HG02588 (cell line): ENCODE data around the gene PLA2G12B.

ENCODE experiments used
- ATAC-seq: cut with Tn5 transposase; IDR thresholded peaks from one replicate; pipeline ENCODE4 v1.9.1; 2021; ENCODE audit warnings: mild to moderate bottlenecking, moderate library complexity; ENCODE audit not compliant: unreplicated experiment

PLA2G12B gene

DNA sequence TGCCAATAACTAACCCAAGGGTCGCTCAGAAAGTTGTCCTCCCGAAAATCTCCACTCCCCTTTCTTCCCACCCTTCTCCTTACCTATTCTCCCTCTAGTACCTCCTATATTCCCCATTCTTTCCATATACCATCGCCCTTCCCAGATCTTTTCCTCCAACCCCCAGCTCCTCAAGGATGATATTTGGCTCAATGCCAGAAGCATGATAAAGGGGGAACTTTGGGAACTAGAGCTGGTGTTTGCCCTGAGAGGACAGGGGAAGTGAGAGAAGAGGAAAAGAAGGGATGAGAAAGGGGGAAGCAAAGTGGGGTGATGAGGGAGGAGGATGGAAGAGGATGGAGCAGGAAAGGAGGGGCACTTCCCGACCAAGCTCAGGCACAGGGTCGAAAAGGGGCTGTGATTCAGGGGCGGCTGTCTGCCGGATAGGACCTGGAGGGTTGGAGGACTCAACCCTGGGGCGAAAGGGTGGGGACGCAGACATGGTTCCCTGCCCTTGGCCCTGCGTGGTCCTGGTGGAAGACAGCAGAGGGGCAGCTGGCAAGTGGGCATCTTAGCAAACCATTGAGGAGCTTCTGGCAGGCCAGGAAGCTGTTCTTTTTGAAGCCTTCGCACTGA is 59.3 kb downstream of the PLA2G12B start:
- no peak for ATAC-seq

DNA sequence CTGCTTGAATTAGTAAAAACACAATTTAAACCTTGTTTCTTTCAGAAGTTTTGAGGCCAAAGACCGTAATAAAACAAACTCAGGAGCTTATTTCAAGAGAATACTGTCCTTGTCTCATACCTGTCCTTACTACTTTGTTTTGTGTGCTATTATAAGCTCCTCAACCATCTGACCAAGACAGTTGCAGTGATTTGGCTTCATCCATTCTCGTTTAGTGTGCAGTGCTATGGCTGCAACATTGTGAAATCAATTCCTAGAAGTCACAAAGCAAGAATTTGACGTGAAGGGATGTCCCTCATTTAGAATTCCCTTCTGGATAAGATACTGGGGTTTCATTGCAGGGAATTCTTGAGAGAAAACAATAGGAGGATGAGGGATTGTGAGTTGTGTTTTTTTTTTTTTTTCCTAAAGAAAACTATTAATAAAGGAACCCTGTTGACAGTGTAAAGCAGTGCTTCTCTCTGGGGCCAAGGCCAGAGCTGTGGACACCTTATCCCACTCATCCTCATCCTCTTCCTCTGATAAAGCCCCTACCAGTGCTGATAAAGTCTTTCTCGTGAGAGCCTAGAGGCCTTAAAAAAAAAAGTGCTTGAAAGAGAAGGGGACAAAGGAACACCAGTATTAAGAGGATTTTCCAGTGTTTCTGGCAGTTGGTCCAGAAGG is 61.3 kb downstream of the PLA2G12B start, which contains the start of gene OIT3:
TSS of gene OIT3 (plus strand) at position 604 of the 663 bp plus-strand sequence. CDS start 60 bp downstream, outside the sequence.
- no peak for ATAC-seq

DNA sequence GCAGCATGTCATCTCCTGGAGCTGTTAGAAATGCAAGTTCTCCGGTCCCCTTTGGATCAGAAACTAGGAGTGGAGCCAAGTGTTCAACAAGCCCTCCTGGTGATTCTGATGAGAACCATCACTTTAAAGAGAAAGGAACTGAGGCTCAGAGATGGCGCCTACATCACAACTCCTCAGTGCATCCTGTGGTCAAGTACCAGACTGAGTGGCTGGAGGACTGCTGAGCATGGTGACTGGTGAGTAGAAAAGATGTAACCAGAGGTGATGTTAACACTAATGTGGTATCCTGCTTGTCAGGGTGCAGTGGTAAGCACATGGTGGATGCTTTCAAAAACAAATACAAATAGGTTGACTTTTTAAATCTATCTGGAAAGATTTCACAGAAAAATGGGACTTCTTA is 64.5 kb downstream of the PLA2G12B start:
- ATAC-seq, result no peak

DNA sequence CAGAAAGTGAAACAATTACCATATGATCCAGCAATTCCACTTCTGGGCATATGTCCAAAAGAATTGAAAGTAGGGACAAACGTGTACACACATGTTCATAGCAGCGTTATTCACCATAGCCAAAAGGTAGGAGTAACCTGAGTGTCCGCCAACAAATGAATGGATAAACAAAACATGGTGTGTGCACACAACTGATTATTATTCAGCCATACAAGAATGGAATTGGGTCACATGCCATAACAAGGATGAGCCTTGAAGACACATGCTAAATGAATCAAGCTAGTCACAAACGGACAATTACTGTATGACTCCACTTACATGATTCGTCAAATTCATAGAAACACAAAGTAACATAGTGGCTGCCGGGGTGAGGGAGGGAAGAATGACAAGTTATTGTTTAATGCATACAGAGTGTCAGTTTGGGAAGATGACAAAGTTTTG is 65.2 kb downstream of the PLA2G12B start:
- ATAC-seq, result no peak

DNA sequence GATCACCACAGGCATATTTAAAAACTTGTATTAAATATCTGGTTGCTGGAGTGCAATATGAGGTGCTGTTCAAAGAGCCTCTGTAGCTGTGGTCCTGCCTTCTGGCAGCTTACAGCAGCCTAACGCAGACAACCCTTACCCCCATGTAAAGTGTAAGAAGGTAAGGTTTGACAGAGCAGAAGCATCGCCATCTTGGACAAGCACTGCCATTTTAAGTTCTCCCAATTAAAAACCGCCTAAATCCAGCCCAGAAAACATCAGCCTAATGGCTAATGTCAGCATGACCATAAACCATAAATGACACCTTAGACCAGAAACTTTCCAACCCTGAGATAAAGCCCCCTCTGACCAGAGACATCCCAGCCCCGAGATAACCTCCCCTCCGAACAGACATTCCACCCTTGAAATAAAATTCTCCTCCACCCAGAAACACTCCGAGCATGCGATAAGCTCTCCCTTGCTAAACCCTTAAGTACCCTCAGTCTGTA is 66.4 kb downstream of the PLA2G12B start:
- ATAC-seq, result no peak

DNA sequence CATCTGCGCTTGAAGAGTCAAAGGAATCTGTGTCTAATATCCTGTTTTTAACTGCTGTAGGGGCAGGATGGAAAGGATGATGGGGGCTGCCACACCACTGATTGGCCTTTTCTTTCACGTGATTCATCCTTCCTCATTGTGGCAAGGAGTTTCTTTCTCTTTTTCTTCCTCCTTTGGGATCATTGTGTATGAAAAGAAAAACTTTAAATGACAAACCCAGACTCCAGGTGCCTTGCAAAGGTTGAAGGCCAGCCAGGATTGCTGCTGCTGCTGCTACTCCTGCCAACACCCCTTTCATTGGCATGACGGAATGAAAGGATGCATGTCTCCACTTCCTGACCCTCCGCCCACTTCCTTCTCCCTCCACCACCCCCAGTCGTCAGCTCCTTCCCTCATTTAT is 67.6 kb downstream of the PLA2G12B start:
- ATAC-seq, result no peak

DNA sequence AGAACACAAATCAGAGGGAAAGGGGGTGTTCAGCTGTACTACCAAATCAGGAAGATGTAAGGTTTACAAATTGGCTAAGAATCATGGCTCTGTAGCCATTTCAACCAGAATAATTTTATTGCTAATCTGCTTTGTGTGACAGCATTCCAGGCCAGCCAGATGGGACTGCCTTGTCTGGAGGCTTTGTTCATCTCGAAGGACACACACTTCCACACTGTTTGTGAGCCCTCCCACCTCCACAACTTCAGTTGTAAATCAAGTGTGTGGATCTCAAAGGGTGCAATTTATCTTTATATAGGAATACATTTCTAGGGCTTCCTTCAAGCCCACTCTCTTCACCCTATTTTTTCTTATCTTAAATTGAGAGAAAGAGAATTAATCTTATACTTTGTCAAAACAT is 68.0 kb downstream of the PLA2G12B start:
- no peak for ATAC-seq

DNA sequence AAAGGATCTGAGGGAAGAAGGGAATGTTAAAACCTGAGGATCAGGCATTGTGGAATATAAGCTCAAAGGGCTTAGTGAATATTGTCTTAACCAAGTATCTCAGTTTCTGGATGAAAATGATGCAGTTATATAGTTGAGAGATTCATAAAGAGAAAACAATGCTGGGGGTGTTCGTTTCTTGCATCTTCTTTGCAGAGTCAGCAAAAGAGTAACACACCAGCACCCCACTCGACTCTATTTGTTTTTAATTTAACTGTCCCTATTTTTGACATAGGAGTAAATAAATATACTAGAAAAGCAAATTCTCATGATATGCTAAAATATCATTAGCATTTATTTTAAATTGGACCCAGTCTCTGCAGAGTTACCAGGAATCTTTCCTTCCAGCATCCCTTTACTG is 68.7 kb downstream of the PLA2G12B start:
- no peak for ATAC-seq
